Measurements from ENCODE around the gene ACOXL.
A peak's percentile ranks its signal among the peaks of the same experiment; 100 is the strongest.
"Not testable (repeated sequence)": the region's sequence is repeated elsewhere in the genome, so short reads cannot be mapped to it uniquely, and the experiment has no call there.

The ACOXL gene

DNA sequence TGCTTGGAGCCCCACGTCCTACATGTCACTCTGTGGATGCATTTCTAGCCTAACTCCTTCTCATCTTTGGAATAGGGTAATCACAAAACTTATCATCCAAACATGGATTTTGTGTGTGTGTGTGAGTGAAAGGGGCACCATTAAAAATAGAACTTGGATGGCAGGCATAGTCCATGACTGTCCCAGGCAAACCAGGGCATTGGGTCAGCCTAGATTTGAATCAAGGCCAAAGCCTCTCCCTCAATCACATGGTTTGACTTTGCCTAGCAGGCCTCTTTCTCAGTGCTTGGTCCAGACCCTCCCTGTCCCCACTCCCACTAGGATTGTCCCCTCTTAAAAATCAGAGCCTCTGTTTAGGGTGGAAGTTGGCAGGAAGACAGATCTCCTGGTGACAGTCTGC, 320.9 kb downstream of the ACOXL start:
- no peak for DNase-seq

DNA sequence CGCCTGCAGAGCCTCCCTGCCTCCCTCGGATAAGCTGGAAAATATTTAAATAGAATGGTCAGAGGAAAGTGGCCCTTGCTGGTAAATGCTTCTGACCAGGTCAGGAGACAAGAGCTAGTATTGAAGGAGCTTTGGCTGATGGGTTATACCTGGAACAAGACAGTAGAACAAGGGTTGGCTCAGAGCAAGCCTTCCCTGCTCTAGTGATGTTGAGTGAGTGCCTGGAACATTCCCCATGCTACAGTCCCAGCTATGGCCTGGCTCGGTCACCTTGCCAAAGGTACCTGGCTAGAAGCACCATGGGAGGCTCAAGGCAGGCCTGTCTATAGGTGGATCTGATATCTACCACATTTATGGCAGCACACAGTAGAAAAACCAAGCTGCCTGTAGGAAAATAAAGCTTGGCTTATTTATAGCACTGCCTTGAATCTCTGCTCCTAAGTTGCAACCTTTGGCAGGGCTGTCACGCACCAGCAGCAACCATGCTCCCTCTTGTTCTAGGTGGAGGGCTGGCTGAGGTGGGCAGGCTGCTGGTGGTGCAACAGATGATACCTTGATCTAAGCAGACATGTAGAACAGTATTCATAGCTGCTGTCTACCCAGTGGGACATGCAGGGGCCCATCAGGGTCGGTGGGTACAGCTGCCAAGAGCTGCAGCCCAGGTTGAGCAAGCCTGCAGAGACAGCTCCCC, 321.6 kb downstream of the ACOXL start:
- DNase-seq = no peak

DNA sequence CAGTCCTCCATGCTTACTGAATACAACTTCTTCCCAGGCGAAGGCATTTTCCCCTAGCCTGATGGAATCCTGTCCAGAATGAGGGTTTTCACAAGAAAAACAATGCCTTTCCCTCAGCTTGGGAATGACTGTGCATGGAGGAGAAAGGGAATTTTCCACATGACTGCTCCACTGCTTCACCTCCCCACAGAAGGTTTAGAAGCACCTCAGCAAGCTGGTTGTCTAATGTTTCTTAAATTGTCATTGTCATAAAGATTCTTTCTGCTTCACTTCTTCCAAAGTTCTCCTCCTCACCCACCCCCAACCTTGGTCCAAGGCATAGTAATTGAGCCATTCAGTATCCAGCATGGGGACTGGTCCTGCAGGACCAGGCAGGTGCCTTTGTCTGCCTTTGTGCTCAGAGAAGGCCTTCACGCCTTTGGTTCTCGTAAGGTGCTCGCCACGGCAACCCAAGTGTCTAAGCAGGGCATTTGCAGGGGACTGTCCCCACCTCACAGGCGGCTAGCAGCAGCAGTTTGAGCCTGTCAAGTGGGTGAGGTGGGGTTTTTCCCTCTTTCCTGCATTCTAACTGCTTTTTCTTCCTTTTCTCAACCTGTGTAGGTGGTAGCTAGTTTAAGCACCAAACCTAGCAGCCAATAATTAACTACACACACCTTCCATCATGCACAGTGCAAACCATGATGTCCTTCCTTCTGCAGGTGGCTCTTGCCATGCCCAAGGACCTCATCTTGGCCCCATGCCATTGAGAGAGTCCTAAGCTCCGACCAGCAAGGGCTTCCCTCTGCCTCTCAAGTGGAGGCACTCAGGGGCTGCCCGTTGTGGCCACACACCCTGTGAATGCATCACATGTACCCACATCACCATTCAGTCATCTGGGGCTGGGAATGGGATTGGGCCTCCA, 322.7 kb downstream of the ACOXL start:
- DNase-seq = no peak

DNA sequence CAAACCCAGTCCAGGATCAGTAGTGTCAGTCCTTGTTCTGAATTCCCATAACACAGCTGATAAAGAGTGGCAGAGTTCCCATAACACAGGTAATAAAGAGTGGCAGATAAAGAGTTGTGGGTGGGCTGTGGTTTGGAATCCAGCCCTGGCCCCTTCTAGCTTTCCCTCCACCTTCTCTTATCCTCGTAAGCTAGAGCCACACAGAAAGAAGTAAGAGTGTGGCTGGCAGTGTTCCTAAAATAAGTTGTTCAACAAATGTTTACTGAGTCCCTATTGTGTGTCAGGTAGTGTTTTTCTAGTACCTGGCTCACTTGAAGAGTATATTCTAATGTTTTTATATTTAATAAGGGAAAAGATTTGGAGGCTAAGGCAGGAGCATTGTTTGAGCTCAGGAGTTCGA, 323.4 kb downstream of the ACOXL start:
- DNase-seq = no peak

DNA sequence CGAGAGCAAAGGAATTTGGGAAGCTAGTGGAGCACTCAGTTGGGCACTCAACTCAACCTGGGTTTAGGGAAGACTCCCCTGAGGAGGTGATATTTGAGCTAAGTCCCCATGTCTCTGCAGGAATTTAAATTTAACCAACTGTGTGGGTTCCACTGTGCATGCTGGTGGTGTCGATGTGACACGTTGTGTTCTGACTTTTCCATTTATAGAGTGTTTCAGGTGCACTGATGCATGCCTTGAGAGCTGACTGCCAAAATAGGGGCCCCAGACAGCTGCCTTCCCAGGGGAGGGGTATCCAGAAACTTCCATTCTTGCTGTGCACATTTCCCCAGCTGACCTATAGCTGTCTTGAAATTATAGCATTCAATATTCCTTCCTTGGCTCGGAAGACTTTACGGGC, 324.7 kb downstream of the ACOXL start:
- no peak for DNase-seq

DNA sequence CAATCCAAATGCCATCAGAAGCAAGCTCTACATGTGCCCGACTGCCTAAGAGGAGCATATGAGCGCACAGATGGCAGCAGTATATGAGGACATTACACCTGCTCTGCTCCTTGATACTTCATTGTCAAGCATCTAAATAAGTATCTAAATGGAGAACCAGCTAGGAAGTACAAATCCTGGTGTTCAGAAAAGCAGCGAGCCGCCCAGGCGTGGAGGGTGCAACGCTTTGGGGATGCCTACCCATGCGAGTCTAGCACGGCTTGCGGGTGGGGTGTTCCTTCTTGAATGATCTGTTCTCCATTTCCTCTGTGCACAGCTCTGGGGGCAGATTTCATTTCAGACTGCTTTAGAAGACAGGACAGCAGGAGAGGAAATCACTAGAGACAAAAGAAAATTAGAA, 325.3 kb downstream of the ACOXL start:
- no peak for DNase-seq

DNA sequence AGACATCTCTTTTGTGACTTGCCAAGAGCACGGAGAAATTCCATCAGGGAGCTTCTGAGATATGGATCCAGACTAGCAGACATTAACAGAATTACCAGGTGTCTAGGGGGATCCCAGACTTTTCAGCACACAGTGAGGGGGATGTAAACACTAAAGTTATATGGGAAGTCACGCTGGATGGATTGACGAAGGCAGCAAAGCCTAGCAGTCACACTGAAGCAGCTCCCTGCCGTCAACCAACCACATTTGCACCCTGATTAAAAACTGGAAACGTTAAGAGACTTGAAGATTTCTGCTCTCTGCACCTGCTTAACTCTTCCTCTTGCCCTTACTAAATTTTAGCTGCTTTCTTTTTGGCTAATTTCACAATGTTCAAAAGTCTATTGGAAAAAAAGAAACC, 325.9 kb downstream of the ACOXL start:
- no peak for DNase-seq

DNA sequence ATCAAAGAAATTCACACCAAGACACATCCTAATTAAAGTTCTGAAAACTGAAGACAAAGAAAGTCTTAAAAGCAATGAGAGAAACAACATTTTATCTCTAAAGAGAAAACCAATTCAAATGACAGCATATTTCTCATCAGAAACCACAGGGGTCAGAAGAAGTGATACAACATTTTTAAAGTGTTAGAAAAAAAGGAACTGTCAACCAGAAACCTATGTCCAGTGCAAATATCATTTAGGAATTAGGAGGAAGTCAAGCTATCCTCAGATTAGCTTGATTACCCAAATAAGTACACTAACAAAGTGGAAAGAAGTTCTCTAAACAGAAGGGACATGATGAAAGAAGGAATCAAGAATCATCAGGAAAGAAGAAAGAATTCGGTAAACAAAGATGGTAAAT, 328.8 kb downstream of the ACOXL start:
- DNase-seq = no peak

DNA sequence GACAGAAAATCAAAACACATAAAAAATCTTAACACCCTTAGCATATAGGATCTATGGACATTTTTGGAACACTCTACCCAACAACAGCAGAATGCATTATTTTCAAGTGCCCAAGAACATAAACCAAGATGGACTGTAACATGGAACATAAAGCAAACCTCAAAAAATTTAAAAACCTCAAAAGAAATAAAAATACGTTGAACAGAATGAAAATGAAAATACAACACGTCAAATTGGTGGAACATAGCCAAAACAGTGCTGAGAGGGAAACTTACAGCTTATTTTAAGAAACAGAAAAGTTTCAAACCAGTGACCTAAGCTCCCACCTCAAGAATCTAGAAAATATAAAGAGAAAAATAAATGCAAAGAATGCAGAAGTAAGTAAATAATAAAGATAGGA, 330.0 kb downstream of the ACOXL start:
- DNase-seq = no peak

DNA sequence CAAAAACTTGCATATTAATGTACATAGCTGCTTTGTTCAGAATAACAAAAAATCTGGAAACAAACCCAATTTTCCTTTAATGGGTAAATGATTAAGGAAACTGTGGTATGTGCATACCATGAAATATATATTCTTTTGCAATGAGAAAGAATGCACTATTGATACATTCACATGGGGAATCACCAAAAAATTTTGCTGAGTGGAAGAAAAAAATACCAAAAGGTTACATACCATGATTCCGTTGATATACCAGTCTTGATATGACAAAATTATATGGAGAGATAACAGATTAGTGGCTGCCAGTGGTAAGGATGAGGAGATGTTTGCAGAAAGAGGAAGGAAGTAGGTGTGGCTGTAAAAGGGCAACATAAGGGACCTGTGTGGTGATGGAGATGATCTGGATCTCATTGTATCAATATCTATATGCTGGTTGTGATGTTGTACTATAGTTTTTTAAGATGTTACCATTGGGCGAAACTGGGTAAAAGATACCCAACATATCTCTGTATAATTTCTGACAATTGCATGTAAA, 333.8 kb downstream of the ACOXL start:
- no peak for DNase-seq

DNA sequence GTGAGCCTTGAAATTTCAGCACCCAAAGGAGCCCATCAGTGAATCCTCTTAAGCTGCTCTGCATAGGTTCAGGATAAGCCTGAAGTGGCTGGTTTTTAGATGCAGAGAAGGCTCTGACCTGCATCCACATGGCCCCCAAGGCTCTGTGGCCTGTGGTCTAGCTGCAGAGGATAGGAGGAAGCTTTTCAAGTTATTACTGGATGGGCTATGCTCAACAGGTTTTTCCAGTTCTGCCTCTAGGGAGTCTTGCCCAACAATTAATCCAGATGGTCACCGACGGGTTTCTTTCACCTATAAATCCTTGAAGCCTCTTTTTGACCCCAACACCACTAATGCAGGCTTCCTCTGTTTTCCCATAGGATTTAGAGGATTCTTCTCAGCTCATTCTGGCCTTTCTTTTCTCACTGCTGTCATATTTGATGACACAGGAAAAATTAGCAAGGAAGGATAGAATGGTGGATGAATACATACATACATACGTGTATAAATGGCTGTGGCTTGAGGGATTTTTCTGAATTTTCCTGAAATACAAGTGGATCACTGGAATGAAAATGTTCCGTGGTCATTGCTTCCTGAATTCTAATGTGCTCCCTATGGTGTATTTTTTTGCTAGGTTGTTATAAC, 336.2 kb downstream of the ACOXL start:
- DNase-seq = no peak

DNA sequence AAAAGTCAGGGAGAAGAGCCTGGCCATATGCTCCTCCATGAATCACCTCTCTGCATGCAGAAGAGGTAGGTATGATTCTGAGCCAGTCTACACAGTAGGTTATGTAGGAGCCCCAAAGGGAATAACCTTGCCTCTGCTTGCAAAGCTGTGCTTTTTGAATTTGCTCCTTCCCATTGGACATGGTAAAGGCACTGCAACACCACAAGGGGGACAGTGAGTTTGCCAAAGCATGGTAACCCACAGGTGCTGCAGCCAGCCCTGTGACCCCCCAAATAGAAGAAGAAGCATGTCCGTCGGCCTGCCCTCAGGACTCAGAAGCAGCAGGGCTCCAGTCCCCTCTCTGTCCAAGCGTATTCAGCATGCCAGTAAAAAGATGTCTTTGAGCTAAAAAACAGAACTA, 337.3 kb downstream of the ACOXL start:
- no peak for DNase-seq

DNA sequence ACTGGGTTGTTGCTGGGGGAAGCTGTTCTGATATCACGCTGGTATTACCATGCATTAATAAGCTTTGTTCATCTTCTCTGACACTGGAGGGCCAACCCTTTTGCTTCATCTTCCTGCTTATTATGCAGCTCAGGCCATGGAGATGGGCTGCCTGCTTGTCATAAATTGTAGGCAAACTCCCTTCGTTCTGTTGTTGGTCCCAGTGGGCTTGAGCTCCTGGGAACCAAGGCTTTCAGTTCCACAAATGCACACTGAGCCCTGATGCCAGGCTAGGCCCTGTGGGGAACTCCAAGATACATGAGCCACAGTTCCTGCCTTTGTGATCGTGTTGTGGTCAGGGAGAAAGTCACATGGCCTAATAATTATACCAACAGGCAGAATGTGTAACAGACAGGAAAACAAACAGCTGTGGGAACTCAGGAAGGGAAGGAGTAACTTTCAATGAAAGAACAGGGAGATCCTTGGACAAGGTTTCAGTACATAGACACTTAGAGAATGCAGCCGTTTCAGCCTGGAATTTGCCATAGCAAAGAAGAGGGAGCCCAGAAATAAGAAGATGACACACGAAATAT, 339.3 kb downstream of the ACOXL start:
- no peak for DNase-seq

DNA sequence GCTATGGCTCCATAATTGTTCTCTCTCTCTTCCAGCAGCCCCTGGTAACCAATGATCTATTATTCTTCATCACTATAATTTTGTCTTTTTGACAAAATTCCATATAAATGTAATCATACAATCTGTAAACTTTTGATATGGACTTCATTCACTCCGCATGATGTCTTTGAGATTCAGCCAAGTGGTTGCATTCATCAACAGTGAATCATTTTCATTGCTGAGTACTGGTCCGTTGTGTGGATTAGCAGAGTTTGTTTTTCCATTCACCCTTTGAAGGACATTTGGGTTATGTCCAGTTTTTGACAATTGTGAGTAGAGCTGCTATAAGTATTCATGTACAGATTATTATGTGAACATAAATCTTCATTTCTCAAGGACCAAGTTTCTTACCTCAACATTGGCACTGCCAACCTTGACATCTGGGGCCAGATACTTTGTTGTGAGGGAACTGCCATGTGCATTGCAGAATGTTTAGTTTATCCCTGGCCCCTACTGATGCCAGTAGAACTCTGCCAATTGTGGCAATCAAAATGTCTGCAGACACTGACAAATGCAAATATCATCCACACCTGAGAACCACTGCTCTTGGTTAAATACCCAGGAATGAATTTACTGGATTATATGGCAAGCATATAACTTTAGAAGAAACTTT, 340.0 kb downstream of the ACOXL start:
- no peak for DNase-seq

DNA sequence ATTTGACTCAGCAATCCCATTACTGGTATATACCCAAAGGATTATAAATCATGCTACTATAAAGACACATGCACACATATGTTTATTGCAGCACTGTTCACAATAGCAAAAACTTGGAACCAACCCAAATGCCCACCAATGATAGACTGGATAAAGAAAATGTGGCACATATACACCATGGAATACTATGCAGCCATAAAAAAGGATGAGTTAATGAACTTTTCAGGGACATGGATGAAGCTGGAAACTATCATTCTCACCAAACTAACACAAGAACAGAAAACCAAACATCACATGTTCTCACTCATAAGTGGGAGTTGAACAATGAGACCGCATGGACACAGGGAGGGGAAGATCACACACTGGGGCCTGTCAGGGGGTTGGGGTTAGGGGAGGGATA, 350.3 kb downstream of the ACOXL start:
- not testable (repeated sequence) for DNase-seq

DNA sequence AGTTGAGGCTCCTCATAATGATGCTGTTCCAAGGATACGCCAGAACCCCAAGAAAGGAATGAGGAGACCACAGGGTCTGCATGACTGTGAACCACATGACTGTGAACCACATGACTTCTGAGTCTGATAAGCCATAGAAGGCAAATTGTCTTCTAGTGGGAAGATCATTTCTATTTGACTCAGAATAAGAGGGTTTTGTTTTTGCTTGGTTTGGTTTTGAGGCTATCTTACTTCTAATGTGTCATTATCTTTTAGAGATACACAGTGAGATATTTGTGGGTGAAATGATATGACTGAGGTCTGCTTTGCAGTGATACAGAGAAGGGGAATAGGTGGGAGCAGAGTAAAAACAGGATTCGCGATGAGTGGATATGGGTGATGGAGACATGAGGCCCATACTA, 359.4 kb downstream of the ACOXL start:
- no peak for DNase-seq

DNA sequence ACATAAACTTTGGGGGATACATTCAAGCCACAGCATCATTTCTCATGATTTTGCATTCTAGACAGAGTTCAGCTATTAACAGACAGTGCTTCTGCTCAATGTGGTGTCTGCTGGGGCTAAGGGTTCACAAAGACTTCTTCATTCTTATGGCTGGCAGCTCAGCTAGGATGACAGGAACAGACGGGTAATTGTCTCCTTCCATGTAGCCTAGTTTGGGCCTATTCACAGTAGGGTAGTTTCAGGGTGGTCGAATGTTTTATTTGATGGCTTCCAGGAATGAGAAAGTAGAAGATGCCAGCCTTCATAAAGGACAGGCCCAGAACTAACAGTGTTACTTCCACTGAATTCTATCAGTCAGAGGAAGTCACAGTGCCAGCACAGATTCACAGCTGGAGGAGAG, 362.3 kb downstream of the ACOXL start:
- DNase-seq = peak in 4 of 58 donors; percentile 12 to 49 (median 24)

DNA sequence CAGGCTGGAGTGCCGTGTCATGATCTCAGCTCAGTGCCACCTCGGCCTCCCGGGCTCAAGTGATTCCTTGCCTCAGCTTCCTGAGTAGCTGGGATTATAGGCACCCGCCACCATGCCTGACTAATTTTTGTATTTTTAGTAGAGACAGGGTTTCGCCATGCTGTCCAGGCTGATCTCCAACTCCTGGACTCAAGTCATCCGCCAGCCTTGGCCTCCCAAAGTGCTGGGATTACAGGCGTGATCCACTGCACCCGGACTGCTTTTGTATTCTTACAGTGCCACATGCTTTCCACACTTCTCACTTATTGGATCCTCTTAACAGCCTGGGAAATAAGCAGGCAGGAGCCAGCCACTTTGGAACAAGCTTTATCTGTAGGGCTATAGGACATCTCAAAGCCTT, 363.1 kb downstream of the ACOXL start:
- no peak for DNase-seq

DNA sequence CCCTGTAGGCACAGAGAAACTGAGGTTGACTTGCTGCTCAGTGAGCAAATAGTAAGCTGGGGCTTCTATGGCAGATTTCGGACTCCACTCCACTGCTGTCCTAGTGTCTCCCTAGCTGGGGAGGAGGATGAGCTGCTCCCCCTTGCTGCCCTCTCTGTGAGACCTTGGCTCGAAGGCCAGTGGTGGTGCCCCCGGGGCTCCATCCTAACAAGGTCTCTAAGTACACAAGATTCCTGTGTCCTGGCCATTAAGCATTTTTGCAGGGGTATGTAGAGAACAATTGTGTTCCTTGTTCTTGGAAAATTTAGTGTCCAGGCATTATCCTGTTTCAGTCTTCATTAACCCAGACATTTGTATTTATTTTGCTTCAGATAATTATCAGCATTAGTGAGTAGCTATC, 367.0 kb downstream of the ACOXL start:
- no peak for DNase-seq

DNA sequence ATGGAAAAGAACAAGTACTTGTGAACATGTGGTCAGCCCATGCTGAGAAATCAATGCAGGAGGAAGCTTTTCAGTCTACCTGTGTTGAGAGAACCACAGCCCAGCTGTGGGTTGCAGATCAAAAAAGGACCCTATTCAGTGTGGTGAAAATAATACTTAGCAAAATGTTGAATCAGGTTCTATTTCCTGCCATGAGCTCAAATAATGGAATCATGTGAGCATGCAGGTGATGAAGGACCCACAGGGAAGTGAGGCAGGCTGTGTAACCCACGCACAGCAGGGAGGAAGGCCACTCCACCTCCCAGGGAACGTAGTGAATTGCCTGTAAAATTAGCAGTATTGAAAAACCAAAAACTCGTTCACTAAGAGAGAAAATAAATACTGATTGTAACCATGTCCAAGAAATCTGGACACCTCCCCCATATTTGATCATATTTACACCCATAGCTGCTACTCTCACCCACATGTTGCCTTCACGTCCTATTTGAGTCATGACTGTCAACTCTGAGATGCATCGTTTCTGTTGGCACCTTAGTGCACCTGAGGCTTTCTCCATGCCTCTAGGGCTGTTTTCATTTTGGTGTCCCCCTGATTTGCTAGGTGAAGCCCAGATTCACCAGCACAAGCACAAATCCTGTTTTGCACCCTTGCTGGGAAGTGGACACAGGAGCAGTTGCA, 367.9 kb downstream of the ACOXL start:
- no peak for DNase-seq

DNA sequence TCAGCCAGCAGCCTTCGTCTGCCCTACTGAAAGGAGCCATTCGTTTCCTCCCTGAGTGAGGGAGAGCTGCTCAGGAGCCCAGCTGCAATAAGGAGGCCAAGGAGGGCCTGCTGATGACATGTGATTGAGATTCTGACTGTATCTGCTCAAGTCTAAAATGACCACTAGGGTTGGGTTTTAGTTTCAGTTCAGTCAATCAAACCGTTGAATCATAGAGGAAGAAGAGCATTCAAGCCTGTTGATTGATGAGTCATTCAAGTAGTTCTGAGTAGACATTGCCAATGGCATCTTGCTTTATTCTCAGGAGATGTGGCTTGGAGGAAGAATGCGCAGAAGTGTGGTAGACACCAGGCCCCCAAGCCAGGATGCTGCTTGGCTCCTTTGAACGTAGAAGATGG, 368.4 kb downstream of the ACOXL start:
- DNase-seq = no peak
